ENCODE results near the gene SUN5.

SUN5 gene

GRCh38 chr20:33026779-33027759 is 22.8 kb upstream of the SUN5 start:
- H3K36me3 ChIP-seq (ENCODE audit: control insufficient read depth, low read length), result no peaks in the 10 kb centered on the region
- H3K27ac ChIP-seq (ENCODE audit: low read depth, low read length), result no peak overlapping the region
- no peaks in the 10 kb centered on the region for H3K79me2 ChIP-seq (ENCODE audit: control insufficient read depth, low read length)
- H3K9me3 ChIP-seq (ENCODE audit: control insufficient read depth, insufficient read depth, low read length), result no peaks in the 10 kb centered on the region
- H3K4me2 ChIP-seq (ENCODE audit: low read length), result no peak overlapping the region
- H3F3A ChIP-seq (ENCODE audit: control insufficient read depth, insufficient read depth), result no peaks in the 10 kb centered on the region
- H3K4me3 ChIP-seq (ENCODE audit: low read length), result no peak overlapping the region
- no peak for TF ChIP-seq EZH2phosphoT487 (IDR thresholded peaks at IDR 0.05; ENCODE audit: borderline replicate concordance, low read length)
- TF ChIP-seq CTCF (IDR thresholded peaks at IDR 0.05; ENCODE audit: low read depth, low read length, poor library complexity, severe bottlenecking), result no peak
- no peaks in the 10 kb centered on the region for H3K27me3 ChIP-seq (ENCODE audit: control insufficient read depth, low read length)
- no peaks in the 10 kb centered on the region for H3K4me1 ChIP-seq (ENCODE audit: control insufficient read depth, low read length)
- H3K9me2 ChIP-seq (replicated peaks; ENCODE audit: control insufficient read depth, low read length), result no peaks in the 10 kb centered on the region
- no peaks in the 10 kb centered on the region for H4K20me1 ChIP-seq (ENCODE audit: control insufficient read depth, insufficient read depth, low read depth, low read length)

GRCh38 chr20:33026072-33026778 is 22.0 kb upstream of the SUN5 start:
- Histone ChIP-seq H3K79me2 (ENCODE audit: control insufficient read depth, low read length) (no peaks in the 10 kb centered on the region), H3F3A (ENCODE audit: control insufficient read depth, insufficient read depth) (no peaks in the 10 kb centered on the region), H3K9me2 (replicated peaks; ENCODE audit: control insufficient read depth, low read length) (no peaks in the 10 kb centered on the region), H4K20me1 (ENCODE audit: control insufficient read depth, insufficient read depth, low read depth, low read length) (no peaks in the 10 kb centered on the region), H3K9me3 (ENCODE audit: control insufficient read depth, insufficient read depth, low read length) (no peaks in the 10 kb centered on the region), H3K4me3 (ENCODE audit: low read length) (no peak overlapping the region), H3K4me2 (ENCODE audit: low read length) (no peak overlapping the region), H3K36me3 (ENCODE audit: control insufficient read depth, low read length) (no peaks in the 10 kb centered on the region), H3K27ac (ENCODE audit: low read depth, low read length) (no peak overlapping the region), H3K27me3 (ENCODE audit: control insufficient read depth, low read length) (no peaks in the 10 kb centered on the region), H3K4me1 (ENCODE audit: control insufficient read depth, low read length) (no peaks in the 10 kb centered on the region)
- TF ChIP-seq CTCF (IDR thresholded peaks at IDR 0.05; ENCODE audit: low read depth, low read length, poor library complexity, severe bottlenecking) (no peak), EZH2phosphoT487 (IDR thresholded peaks at IDR 0.05; ENCODE audit: borderline replicate concordance, low read length) (no peak)

GRCh38 chr20:33025318-33025876 is 21.2 kb upstream of the SUN5 start:
- no peaks in the 10 kb centered on the region for H4K20me1 ChIP-seq (ENCODE audit: control insufficient read depth, insufficient read depth, low read depth, low read length)
- no peak overlapping the region for H3K4me2 ChIP-seq (ENCODE audit: low read length)
- no peaks in the 10 kb centered on the region for H3F3A ChIP-seq (ENCODE audit: control insufficient read depth, insufficient read depth)
- H3K36me3 ChIP-seq (ENCODE audit: control insufficient read depth, low read length), result no peaks in the 10 kb centered on the region
- H3K9me2 ChIP-seq (replicated peaks; ENCODE audit: control insufficient read depth, low read length), result no peaks in the 10 kb centered on the region
- no peak overlapping the region for H3K4me3 ChIP-seq (ENCODE audit: low read length)
- no peaks in the 10 kb centered on the region for H3K27me3 ChIP-seq (ENCODE audit: control insufficient read depth, low read length)
- H3K27ac ChIP-seq (ENCODE audit: low read depth, low read length), result no peak overlapping the region
- TF ChIP-seq EZH2phosphoT487 (IDR thresholded peaks at IDR 0.05; ENCODE audit: borderline replicate concordance, low read length) (no peak), CTCF (IDR thresholded peaks at IDR 0.05; ENCODE audit: low read depth, low read length, poor library complexity, severe bottlenecking) (no peak)
- no peaks in the 10 kb centered on the region for H3K79me2 ChIP-seq (ENCODE audit: control insufficient read depth, low read length)
- no peaks in the 10 kb centered on the region for H3K4me1 ChIP-seq (ENCODE audit: control insufficient read depth, low read length)
- H3K9me3 ChIP-seq (ENCODE audit: control insufficient read depth, insufficient read depth, low read length), result no peaks in the 10 kb centered on the region

All from DOHH2 (cell line).